ENCODE data around the gene GIPC2.

The GIPC2 gene

GRCh38 chr1:78155121-78155520 lies 109.4 kb downstream of the GIPC2 start:
- DNase-seq: no peak

GRCh38 chr1:78156805-78157521 lies 111.2 kb downstream of the GIPC2 start:
- DNase-seq: no peak

- DNase-seq: no peak
These were observed 120.0 kb downstream of the GIPC2 start for GRCh38 chr1:78165816-78166215.

GRCh38 chr1:78168306-78168705 lies 122.5 kb downstream of the GIPC2 start:
- no peak for DNase-seq

- DNase-seq: no peak
These were observed 125.1 kb downstream of the GIPC2 start for GRCh38 chr1:78170859-78171258.

GRCh38 chr1:78171736-78172590 lies 126.2 kb downstream of the GIPC2 start:
- no peak for DNase-seq

GRCh38 chr1:78176448-78176847 lies 130.7 kb downstream of the GIPC2 start:
- DNase-seq: peak; percentile 7

- DNase-seq: no peak
These were observed 132.0 kb downstream of the GIPC2 start for GRCh38 chr1:78177708-78178270.

- DNase-seq: no peak
These were observed 133.1 kb downstream of the GIPC2 start for GRCh38 chr1:78178816-78179215.

- DNase-seq: no peak
These were observed 138.8 kb downstream of the GIPC2 start for GRCh38 chr1:78184460-78185072.
